ENCODE data around the gene COTL1.
A peak's percentile ranks its signal among the peaks of the same experiment; 100 is the strongest.

The COTL1 gene

DNA sequence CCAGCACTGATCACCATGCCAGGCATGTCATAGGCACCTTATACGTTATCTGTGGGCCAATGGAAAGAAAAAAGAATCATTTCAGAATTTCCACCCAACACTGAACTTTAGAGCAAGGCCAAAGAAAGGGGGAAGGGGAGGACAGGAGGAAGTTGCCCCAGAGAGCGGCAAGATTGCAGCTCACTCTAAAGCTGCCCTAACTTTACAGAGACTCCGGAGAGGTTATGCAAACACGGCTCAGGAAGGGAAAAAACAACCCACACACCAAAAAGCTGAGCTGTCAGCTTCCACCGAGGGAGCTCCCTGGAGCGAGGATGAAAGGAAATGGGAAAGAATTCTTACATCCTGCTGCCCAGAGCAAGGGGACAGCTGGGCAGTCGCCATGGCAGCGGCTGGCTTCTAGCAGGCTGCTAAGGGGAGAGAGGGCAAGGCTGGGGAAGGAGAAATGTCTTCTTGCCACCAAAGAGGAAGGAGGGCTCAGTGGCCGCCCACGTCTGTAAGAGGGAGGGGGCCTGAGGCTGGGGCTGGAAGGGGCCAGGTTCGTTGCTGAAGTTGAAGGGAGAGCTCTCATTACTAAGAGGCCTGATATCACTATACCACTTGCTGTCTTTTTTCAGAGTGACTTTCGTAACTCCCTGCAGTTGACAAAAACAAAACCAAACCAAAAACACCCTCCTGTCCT, 18.2 kb downstream of the COTL1 start:
- Histone ChIP-seq H3K4me3 (ENCODE audit: low read depth in 1 of 5, low read length in 5 of 5) (peak overlapping the region in 4 of 5 donors; percentile 4 to 52 (median 34)), H3K27ac (ENCODE audit: low read depth, low read length) (peak overlapping the region; percentile 51), H3K4me1 (ENCODE audit: control insufficient read depth in 5 of 5, insufficient read depth in 5 of 5, low read length in 5 of 5) (peaks cover 6 to 63% (median 58%) of the 10 kb centered on the region in 5 donors), H3K9me3 (ENCODE audit: control insufficient read depth in 5 of 5, low read length in 5 of 5) (no peaks in the 10 kb centered on the region), H3K27me3 (ENCODE audit: control insufficient read depth in 5 of 5, insufficient read depth in 4 of 5, low read length in 5 of 5) (no peaks in the 10 kb centered on the region), H3K36me3 (ENCODE audit: control insufficient read depth in 5 of 5, insufficient read depth in 5 of 5, low read length in 5 of 5) (no peaks in the 10 kb centered on the region), H3K9ac (ENCODE audit: low read length in 5 of 5) (peak overlapping the region in 3 of 5 donors; percentile 37 to 49 (median 39))

- no peaks in the 10 kb centered on the region for H3K27me3 ChIP-seq (ENCODE audit: control insufficient read depth in 5 of 5, insufficient read depth in 4 of 5, low read length in 5 of 5)
- no peak overlapping the region for H3K9ac ChIP-seq (ENCODE audit: low read length in 5 of 5)
- no peaks in the 10 kb centered on the region for H3K9me3 ChIP-seq (ENCODE audit: control insufficient read depth in 5 of 5, low read length in 5 of 5)
- H3K4me1 ChIP-seq (ENCODE audit: control insufficient read depth in 5 of 5, insufficient read depth in 5 of 5, low read length in 5 of 5): peaks cover 5 to 63% (median 53%) of the 10 kb centered on the region in 5 donors
- no peaks in the 10 kb centered on the region for H3K36me3 ChIP-seq (ENCODE audit: control insufficient read depth in 5 of 5, insufficient read depth in 5 of 5, low read length in 5 of 5)
- H3K27ac ChIP-seq (ENCODE audit: low read depth, low read length): no peak overlapping the region
- H3K4me3 ChIP-seq (ENCODE audit: low read depth in 1 of 5, low read length in 5 of 5): no peak overlapping the region
These were observed 19.5 kb downstream of the COTL1 start for GRCh38 chr16:84598360-84598759.

GRCh38 chr16:84597931-84598351, 19.9 kb downstream of the COTL1 start:
- peaks cover 3 to 59% (median 49%) of the 10 kb centered on the region in 5 donors for H3K4me1 ChIP-seq (ENCODE audit: control insufficient read depth in 5 of 5, insufficient read depth in 5 of 5, low read length in 5 of 5)

GRCh38 chr16:84597528-84597896, 20.4 kb downstream of the COTL1 start:
- H3K9me3 ChIP-seq (ENCODE audit: control insufficient read depth in 5 of 5, low read length in 5 of 5): no peaks in the 10 kb centered on the region
- H3K4me3 ChIP-seq (ENCODE audit: low read depth in 1 of 5, low read length in 5 of 5): no peak overlapping the region
- peaks cover 3 to 55% (median 44%) of the 10 kb centered on the region in 5 donors for H3K4me1 ChIP-seq (ENCODE audit: control insufficient read depth in 5 of 5, insufficient read depth in 5 of 5, low read length in 5 of 5)
- no peak overlapping the region for H3K27ac ChIP-seq (ENCODE audit: low read depth, low read length)
- H3K27me3 ChIP-seq (ENCODE audit: control insufficient read depth in 5 of 5, insufficient read depth in 4 of 5, low read length in 5 of 5): no peaks in the 10 kb centered on the region
- peaks cover 0 to 3% (median 0%) of the 10 kb centered on the region in 5 donors for H3K36me3 ChIP-seq (ENCODE audit: control insufficient read depth in 5 of 5, insufficient read depth in 5 of 5, low read length in 5 of 5)
- no peak overlapping the region for H3K9ac ChIP-seq (ENCODE audit: low read length in 5 of 5)

More at GRCh38 chr16:84597931-84598351, 19.9 kb downstream of the COTL1 start:
- no peak overlapping the region for H3K9ac ChIP-seq (ENCODE audit: low read length in 5 of 5)
- H3K36me3 ChIP-seq (ENCODE audit: control insufficient read depth in 5 of 5, insufficient read depth in 5 of 5, low read length in 5 of 5): peaks cover 0 to 1% (median 0%) of the 10 kb centered on the region in 5 donors
- H3K27me3 ChIP-seq (ENCODE audit: control insufficient read depth in 5 of 5, insufficient read depth in 4 of 5, low read length in 5 of 5): no peaks in the 10 kb centered on the region
- H3K27ac ChIP-seq (ENCODE audit: low read depth, low read length): no peak overlapping the region
- H3K9me3 ChIP-seq (ENCODE audit: control insufficient read depth in 5 of 5, low read length in 5 of 5): no peaks in the 10 kb centered on the region
- no peak overlapping the region for H3K4me3 ChIP-seq (ENCODE audit: low read depth in 1 of 5, low read length in 5 of 5)

DNA sequence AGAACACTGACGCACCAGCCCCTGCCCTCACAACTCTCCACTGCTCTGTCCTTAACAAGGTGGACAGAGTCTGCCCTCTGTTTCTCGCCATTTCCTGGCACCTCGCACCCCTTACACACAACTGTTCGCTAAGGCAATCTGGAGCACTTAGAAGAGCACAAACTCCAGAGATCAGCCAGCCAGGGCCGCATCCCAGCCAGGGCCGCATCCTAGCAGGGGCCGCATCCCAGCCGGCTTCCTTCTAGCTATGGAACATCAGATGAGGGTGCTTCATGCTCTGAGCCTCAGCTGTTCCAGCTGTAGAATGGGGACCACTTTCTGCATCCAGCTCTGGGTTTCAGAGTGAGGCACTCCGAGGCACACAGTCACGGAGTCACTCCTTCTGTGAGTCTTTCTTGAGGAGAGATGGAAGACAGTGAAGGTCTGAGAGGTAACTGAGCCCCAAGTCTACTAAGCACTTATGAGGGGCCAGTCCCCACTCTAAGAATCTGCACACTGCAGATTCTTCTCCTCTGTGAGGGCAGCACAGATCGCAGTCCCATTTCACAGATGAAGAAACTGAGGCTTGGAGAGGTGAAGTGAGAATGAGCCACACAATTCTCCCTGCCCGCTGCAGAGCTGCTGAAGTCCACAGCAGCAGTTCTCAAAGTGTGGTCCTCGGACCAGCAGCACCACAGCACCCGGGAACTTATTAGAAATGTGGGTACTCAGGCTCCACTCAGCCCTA, 20.9 kb downstream of the COTL1 start:
- Histone ChIP-seq H3K27ac (ENCODE audit: low read depth, low read length) (no peak overlapping the region), H3K36me3 (ENCODE audit: control insufficient read depth in 5 of 5, insufficient read depth in 5 of 5, low read length in 5 of 5) (peaks cover 0 to 3% (median 0%) of the 10 kb centered on the region in 5 donors), H3K4me1 (ENCODE audit: control insufficient read depth in 5 of 5, insufficient read depth in 5 of 5, low read length in 5 of 5) (peaks cover 3 to 51% (median 42%) of the 10 kb centered on the region in 5 donors), H3K9ac (ENCODE audit: low read length in 5 of 5) (no peak overlapping the region), H3K9me3 (ENCODE audit: control insufficient read depth in 5 of 5, low read length in 5 of 5) (no peaks in the 10 kb centered on the region), H3K27me3 (ENCODE audit: control insufficient read depth in 5 of 5, insufficient read depth in 4 of 5, low read length in 5 of 5) (no peaks in the 10 kb centered on the region), H3K4me3 (ENCODE audit: low read depth in 1 of 5, low read length in 5 of 5) (no peak overlapping the region)

GRCh38 chr16:84596161-84596560, 21.7 kb downstream of the COTL1 start:
- Histone ChIP-seq H3K27me3 (ENCODE audit: control insufficient read depth in 5 of 5, insufficient read depth in 4 of 5, low read length in 5 of 5) (no peaks in the 10 kb centered on the region), H3K9ac (ENCODE audit: low read length in 5 of 5) (no peak overlapping the region), H3K4me3 (ENCODE audit: low read depth in 1 of 5, low read length in 5 of 5) (no peak overlapping the region), H3K4me1 (ENCODE audit: control insufficient read depth in 5 of 5, insufficient read depth in 5 of 5, low read length in 5 of 5) (peaks cover 3 to 43% (median 34%) of the 10 kb centered on the region in 5 donors), H3K36me3 (ENCODE audit: control insufficient read depth in 5 of 5, insufficient read depth in 5 of 5, low read length in 5 of 5) (peaks cover 0 to 3% (median 0%) of the 10 kb centered on the region in 5 donors), H3K27ac (ENCODE audit: low read depth, low read length) (no peak overlapping the region), H3K9me3 (ENCODE audit: control insufficient read depth in 5 of 5, low read length in 5 of 5) (no peaks in the 10 kb centered on the region)

DNA sequence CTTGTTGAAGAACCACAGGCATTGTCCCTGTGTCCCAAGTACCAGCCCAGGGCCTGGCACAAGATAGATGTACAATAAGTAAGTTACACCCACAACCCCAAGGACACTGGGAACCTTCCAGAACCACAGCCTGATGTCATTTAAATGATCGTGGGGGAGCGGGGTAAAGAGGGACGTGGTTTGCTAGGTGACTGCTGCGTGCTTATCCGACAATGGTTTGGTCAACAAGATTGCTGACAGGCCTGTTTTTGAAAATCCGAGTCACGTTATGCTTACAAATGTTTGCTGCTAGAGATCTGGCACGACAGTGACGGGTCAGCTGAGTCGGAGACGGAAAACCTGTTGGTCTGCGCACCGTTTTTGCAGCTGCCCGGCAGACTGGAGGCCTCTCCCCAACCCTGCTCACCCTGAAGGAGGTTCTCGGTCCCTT, 22.8 kb downstream of the COTL1 start:
- no peak overlapping the region for H3K27ac ChIP-seq (ENCODE audit: low read depth, low read length)
- H3K27me3 ChIP-seq (ENCODE audit: control insufficient read depth in 5 of 5, insufficient read depth in 4 of 5, low read length in 5 of 5): no peaks in the 10 kb centered on the region
- no peaks in the 10 kb centered on the region for H3K9me3 ChIP-seq (ENCODE audit: control insufficient read depth in 5 of 5, low read length in 5 of 5)
- peak overlapping the region in 1 of 5 donors; percentile 21 for H3K4me3 ChIP-seq (ENCODE audit: low read depth in 1 of 5, low read length in 5 of 5)
- H3K4me1 ChIP-seq (ENCODE audit: control insufficient read depth in 5 of 5, insufficient read depth in 5 of 5, low read length in 5 of 5): peaks cover 3 to 32% (median 23%) of the 10 kb centered on the region in 5 donors
- peaks cover 0 to 5% (median 2%) of the 10 kb centered on the region in 5 donors for H3K36me3 ChIP-seq (ENCODE audit: control insufficient read depth in 5 of 5, insufficient read depth in 5 of 5, low read length in 5 of 5)
- H3K9ac ChIP-seq (ENCODE audit: low read length in 5 of 5): no peak overlapping the region

GRCh38 chr16:84594725-84595038, 23.2 kb downstream of the COTL1 start:
- peaks cover 2 to 28% (median 19%) of the 10 kb centered on the region in 5 donors for H3K4me1 ChIP-seq (ENCODE audit: control insufficient read depth in 5 of 5, insufficient read depth in 5 of 5, low read length in 5 of 5)
- H3K4me3 ChIP-seq (ENCODE audit: low read depth in 1 of 5, low read length in 5 of 5): peak overlapping the region in 1 of 5 donors; percentile 21
- no peak overlapping the region for H3K9ac ChIP-seq (ENCODE audit: low read length in 5 of 5)

DNA sequence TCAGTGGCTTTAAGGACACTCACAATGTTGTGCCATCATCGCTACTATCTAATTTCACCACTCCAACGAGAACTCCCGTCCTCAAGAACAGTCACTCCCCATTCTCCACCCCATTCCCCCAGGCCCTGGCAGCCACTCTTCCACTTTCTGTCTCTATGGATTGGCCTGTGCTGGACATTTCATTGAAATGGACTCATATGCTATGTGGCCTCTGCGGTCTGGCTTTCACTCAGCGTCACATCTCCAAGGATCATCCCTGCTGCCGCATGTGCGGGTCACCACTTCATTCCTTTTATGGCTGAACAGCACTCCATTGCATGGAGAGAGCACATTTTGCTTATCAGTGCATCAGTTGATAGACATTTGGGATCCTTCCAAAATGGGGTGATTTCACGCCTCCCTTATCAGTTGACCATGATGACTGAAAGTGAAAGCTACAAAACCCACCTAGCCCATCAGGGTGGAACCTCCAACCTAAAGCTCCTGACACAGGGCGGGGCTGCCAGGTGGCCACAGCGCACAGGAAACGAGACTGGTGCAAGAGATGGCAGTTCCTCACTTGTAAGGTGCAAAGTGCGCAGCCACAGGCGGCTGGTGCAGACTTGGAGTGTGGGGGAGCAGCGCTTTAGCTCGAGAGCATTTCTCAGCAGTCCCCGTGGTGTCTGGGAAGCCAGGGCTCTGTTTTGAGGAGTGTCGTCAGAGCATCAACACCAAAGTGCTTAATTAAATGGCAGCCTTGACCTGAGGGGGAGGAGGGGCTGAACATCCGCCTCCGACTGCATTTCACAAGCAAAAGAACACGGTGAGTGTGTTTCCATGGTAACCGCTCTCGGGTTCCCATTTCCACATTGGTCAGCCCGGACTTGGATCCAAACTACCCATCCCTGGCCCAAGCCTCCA, 23.8 kb downstream of the COTL1 start:
- Histone ChIP-seq H3K36me3 (ENCODE audit: control insufficient read depth in 5 of 5, insufficient read depth in 5 of 5, low read length in 5 of 5) (peaks cover 0 to 14% (median 11%) of the 10 kb centered on the region in 5 donors), H3K27ac (ENCODE audit: low read depth, low read length) (no peak overlapping the region), H3K9me3 (ENCODE audit: control insufficient read depth in 5 of 5, low read length in 5 of 5) (no peaks in the 10 kb centered on the region), H3K4me1 (ENCODE audit: control insufficient read depth in 5 of 5, insufficient read depth in 5 of 5, low read length in 5 of 5) (peaks cover 0 to 22% (median 13%) of the 10 kb centered on the region in 5 donors), H3K27me3 (ENCODE audit: control insufficient read depth in 5 of 5, insufficient read depth in 4 of 5, low read length in 5 of 5) (no peaks in the 10 kb centered on the region), H3K9ac (ENCODE audit: low read length in 5 of 5) (no peak overlapping the region), H3K4me3 (ENCODE audit: low read depth in 1 of 5, low read length in 5 of 5) (peak overlapping the region in 1 of 5 donors; percentile 21)

More at GRCh38 chr16:84594725-84595038, 23.2 kb downstream of the COTL1 start:
- Histone ChIP-seq H3K27ac (ENCODE audit: low read depth, low read length) (no peak overlapping the region), H3K36me3 (ENCODE audit: control insufficient read depth in 5 of 5, insufficient read depth in 5 of 5, low read length in 5 of 5) (peaks cover 0 to 8% (median 6%) of the 10 kb centered on the region in 5 donors), H3K27me3 (ENCODE audit: control insufficient read depth in 5 of 5, insufficient read depth in 4 of 5, low read length in 5 of 5) (no peaks in the 10 kb centered on the region), H3K9me3 (ENCODE audit: control insufficient read depth in 5 of 5, low read length in 5 of 5) (no peaks in the 10 kb centered on the region)
